AG04450 (cell line): ENCODE measurements around the gene STK40. TPM values are rescaled to one million over a fixed set of nuclear protein-coding genes. Genes with fewer than 3 reads are reported as not detected.

Experiments
- CTCF ChIA-PET: fragments of 300-600, 350-600 bp; formaldehyde crosslinking; extraction: SDS; loops from one replicate; lab custom pipeline; 2022; ENCODE audit warnings: antibody characterized with exemption, inconsistent platforms; lab: Charles Lee
- POLR2A ChIA-PET: fragments of 350-600 bp; formaldehyde crosslinking; extraction: SDS; loops from one replicate; lab custom pipeline; 2021; ENCODE audit warnings: antibody characterized with exemption, inconsistent platforms; lab: Yijun Ruan, JAX
- DNase-seq: peaks from one replicate; pipeline ENCODE4 v3.0.0-alpha.2; 2011; ENCODE audit warnings: low read depth, low spot score
- H3K27ac ChIP-seq: one replicate; pipeline ENCODE4 v1.5.1; 2012; ENCODE audit warnings: low read depth, low read length, control low read depth
- H3K27me3 ChIP-seq: one replicate; pipeline ENCODE4 v1.6.0; 2012; ENCODE audit warnings: low read length; ENCODE audit not compliant: control insufficient read depth, insufficient read depth
- H3K4me3 ChIP-seq: 2 replicates; pipeline ENCODE4 v1.5.1; 2011; ENCODE audit warnings: mild to moderate bottlenecking, low read depth, low read length, control low read depth
- H3K9me3 ChIP-seq: 2 replicates; pipeline ENCODE4 v1.5.1; 2012; ENCODE audit warnings: low read length; ENCODE audit not compliant: control insufficient read depth, insufficient read depth
- CTCF ChIP-seq: IDR thresholded peaks from 2 replicates; pipeline ENCODE4 v1.5.1; 2011; ENCODE audit warnings: low read depth, low read length, control low read depth, inconsistent platforms
- polyA plus RNA-seq: library from polyadenylated mRNA; depleted of rRNA; stranded (reverse); fragments of >200 nt; gene quantifications from 2 replicates; pipeline ENCODE4 v1.2.3, GENCODE V29; 2011

Gene STK40
- polyA plus RNA-seq, 1 experiment: 26.4 TPM

- TF ChIP-seq CTCF: no peak
- no peak for DNase-seq
- ChIA-PET POLR2A (interaction anchor here (1.3 kb wide), 1 partner anchor 14 kb away, joined by 7 read pairs; no protein-coding TSS in a partner anchor), CTCF (interaction anchor here (1.1 to 1.2 kb wide), 2 partner anchors 20 to 58 kb away, joined by 3 read pairs; no protein-coding TSS in a partner anchor)
- Histone ChIP-seq H3K27me3 (no peaks in the 10 kb centered on the region), H3K9me3 (no peaks in the 10 kb centered on the region; the same call in 1 of the 2 replicates), H3K4me3 (no peak overlapping the region), H3K27ac (no peak overlapping the region)
These were observed 14.7 kb upstream of the STK40 start for GRCh38 chr1:36400514-36400824.

GRCh38 chr1:36398370-36398977 is 12.8 kb upstream of the STK40 start:
- H3K27ac ChIP-seq: no peak overlapping the region
- no peak for TF ChIP-seq CTCF
- H3K4me3 ChIP-seq: no peak overlapping the region
- ChIA-PET CTCF (interaction anchor here (0.6 to 1.4 kb wide), 4 partner anchors 9 to 113 kb away, joined by 3 to 4 read pairs (median 4); no protein-coding TSS in a partner anchor), POLR2A (interaction anchor here (0.5 to 2.6 kb wide), 4 partner anchors 12 to 143 kb away, joined by 3 to 28 read pairs (median 6); no protein-coding TSS in a partner anchor)
- no peaks in the 10 kb centered on the region for H3K27me3 ChIP-seq
- H3K9me3 ChIP-seq: no peaks in the 10 kb centered on the region; the same call in 1 of the 2 replicates
- DNase-seq: no peak

GRCh38 chr1:36397378-36398230 is 11.9 kb upstream of the STK40 start, which contains the start of gene LSM10:
Gene LSM10 (minus strand): TSS chr1:36397908. CDS start chr1:36394129, 3,779 bp downstream.
- Histone ChIP-seq H3K27me3 (no peaks in the 10 kb centered on the region), H3K27ac (peak within 1 kb of the TSS; percentile 69), H3K9me3 (no peaks in the 10 kb centered on the region; the same call in 1 of the 2 replicates), H3K4me3 (peak within 1 kb of the TSS; percentile 84)
- ChIA-PET POLR2A (interaction anchor here (0.5 to 2.6 kb wide), 6 partner anchors 9 to 142 kb away, joined by 3 to 28 read pairs (median 6); no protein-coding TSS in a partner anchor), CTCF (interaction anchor here (0.5 to 2.0 kb wide), 8 partner anchors 10 to 297 kb away, joined by 3 to 6 read pairs (median 3); partner anchors contain the start of gene SH3D21)
- DNase-seq: peak; percentile 74
- TF ChIP-seq CTCF: no peak

GRCh38 chr1:36397083-36397377 is 11.3 kb upstream of the STK40 start:
- POLR2A ChIA-PET: interaction anchor here (0.8 to 2.6 kb wide), 3 partner anchors 8 to 54 kb away, joined by 3 to 28 read pairs (median 6); no protein-coding TSS in a partner anchor
- Histone ChIP-seq H3K9me3 (no peaks in the 10 kb centered on the region; the same call in 1 of the 2 replicates), H3K27ac (no peak overlapping the region), H3K4me3 (peak overlapping the region; percentile 84), H3K27me3 (no peaks in the 10 kb centered on the region)
- CTCF ChIA-PET: interaction anchor here (0.9 to 2.0 kb wide), 6 partner anchors 10 to 297 kb away, joined by 3 to 6 read pairs (median 3); partner anchors contain the start of gene SH3D21
- DNase-seq: no peak
- TF ChIP-seq CTCF: no peak
